Measurements from ENCODE around the gene SNX33.

DNA sequence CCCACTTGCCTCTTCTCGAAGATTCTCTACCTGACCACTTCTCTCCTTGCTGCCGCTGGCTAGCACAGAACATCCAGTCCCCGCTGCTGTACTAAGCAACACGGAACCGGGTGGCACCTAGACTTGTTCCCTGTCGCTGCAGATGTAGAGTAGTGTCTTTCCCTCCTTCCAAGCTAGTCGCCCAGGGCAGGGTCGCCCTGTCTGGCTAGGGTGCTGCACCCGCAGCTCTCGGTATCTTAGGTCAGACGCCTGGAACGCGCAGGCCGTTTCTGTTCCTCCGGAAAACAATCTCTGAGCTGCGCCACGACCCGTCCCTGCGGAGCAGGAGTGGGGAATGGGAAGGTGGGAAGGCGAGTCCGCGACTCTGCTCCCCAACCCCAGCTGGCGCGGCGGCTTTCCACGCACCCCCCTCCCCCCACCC lies 758 bp upstream of the SNX33 start:
- TF ChIP-seq, protein P1, sequence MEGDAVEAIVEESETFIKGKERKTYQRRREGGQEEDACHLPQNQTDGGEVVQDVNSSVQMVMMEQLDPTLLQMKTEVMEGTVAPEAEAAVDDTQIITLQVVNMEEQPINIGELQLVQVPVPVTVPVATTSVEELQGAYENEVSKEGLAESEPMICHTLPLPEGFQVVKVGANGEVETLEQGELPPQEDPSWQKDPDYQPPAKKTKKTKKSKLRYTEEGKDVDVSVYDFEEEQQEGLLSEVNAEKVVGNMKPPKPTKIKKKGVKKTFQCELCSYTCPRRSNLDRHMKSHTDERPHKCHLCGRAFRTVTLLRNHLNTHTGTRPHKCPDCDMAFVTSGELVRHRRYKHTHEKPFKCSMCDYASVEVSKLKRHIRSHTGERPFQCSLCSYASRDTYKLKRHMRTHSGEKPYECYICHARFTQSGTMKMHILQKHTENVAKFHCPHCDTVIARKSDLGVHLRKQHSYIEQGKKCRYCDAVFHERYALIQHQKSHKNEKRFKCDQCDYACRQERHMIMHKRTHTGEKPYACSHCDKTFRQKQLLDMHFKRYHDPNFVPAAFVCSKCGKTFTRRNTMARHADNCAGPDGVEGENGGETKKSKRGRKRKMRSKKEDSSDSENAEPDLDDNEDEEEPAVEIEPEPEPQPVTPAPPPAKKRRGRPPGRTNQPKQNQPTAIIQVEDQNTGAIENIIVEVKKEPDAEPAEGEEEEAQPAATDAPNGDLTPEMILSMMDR (IDR thresholded peaks at IDR 0.05; ENCODE audit: insufficient read depth, low read length, poor library complexity, severe bottlenecking), result no peak
- TF ChIP-seq EZH2phosphoT487 (conservative IDR thresholded peaks at IDR 0.05; ENCODE audit: low read length), result no peak

Measured in SU-DHL-6 (cell line).